H1 (cell line): Measurements from ENCODE around the gene TUBGCP6. TPM values are rescaled to one million over a fixed set of nuclear protein-coding genes. Genes with fewer than 3 reads are reported as not detected.

Source experiments
- CTCF ChIA-PET: fragments of 300-600 bp; sonication (Branson Sonifier 250); formaldehyde crosslinking; loops from one replicate; lab custom pipeline; 2021; ENCODE audit not compliant: partially characterized antibody; lab: Charles Lee
- POLR2A ChIA-PET: fragments of 300-600 bp; sonication (Branson Sonifier 250); formaldehyde crosslinking; loops from one replicate; lab custom pipeline; 2021; ENCODE audit warnings: inconsistent platforms; ENCODE audit not compliant: partially characterized antibody; lab: Charles Lee
- DNase-seq, 2 experiments: peaks; one replicate each; pipeline versions ENCODE4 v3.0.0 to v3.0.0-alpha.2; 2010 to 2022; ENCODE audit warnings: low spot score in 2 of 2, low read depth in 1 of 2, mixed read lengths in 1 of 2
- FAIRE-seq: peaks from 2 replicates; lab custom pipeline; 2011; peaks lifted over from hg19 to GRCh38; lab: Jason Lieb, UNC
- H2AFZ ChIP-seq: 2 replicates; pipeline ENCODE4 v1.8.1; 2012; ENCODE audit warnings: low read length, inconsistent platforms
- H2AK5ac ChIP-seq: 2 replicates; pipeline ENCODE4 v1.6.1; 2013; ENCODE audit warnings: low read depth, low read length
- H2BK120ac ChIP-seq: replicated peaks from 2 replicates; pipeline ENCODE3; 2013; ENCODE audit warnings: low read depth, low read length, inconsistent platforms
- H2BK12ac ChIP-seq: 2 replicates; pipeline ENCODE4 v1.6.1; 2013; ENCODE audit warnings: low read depth, low read length
- H2BK15ac ChIP-seq: 2 replicates; pipeline ENCODE4 v1.6.1; 2013; ENCODE audit warnings: low read length
- H2BK20ac ChIP-seq: 2 replicates; pipeline ENCODE4 v1.6.1; 2013; ENCODE audit warnings: low read length
- H2BK5ac ChIP-seq: 2 replicates; pipeline ENCODE4 v1.6.1; 2013; ENCODE audit warnings: low read depth, low read length
- H3K14ac ChIP-seq: 2 replicates; pipeline ENCODE4 v1.6.1; 2013; ENCODE audit warnings: inconsistent platforms; ENCODE audit not compliant: insufficient read length
- H3K18ac ChIP-seq: 2 replicates; pipeline ENCODE4 v1.6.1; 2013; ENCODE audit warnings: low read length; ENCODE audit errors: extremely low read depth
- H3K23ac ChIP-seq: 2 replicates; pipeline ENCODE4 v1.6.1; 2013; ENCODE audit warnings: inconsistent platforms; ENCODE audit not compliant: insufficient read length
- H3K23me2 ChIP-seq: 2 replicates; pipeline ENCODE4 v1.6.1; 2013; ENCODE audit warnings: low read depth, low read length
- H3K27ac ChIP-seq: 2 replicates; pipeline ENCODE4 v1.6.1; 2011; ENCODE audit warnings: low read depth, low read length, inconsistent platforms
- H3K27me3 ChIP-seq, 4 experiments: replicated peaks in 1 of 4; 1 replicate in 1 of 4; 2 replicates in 3 of 4; pipeline versions ENCODE4 v1.6.1 to v1.8.1; 2011 to 2013; ENCODE audit warnings: low read length in 3 of 4, mild to moderate bottlenecking in 3 of 4, inconsistent platforms in 2 of 4, mixed read lengths in 2 of 4, moderate library complexity in 1 of 4; ENCODE audit not compliant: control insufficient read depth in 3 of 4, insufficient read depth in 3 of 4; ENCODE audit errors: extremely low read depth in 1 of 4
- H3K36me3 ChIP-seq, 4 experiments: 2 replicates each; pipeline versions ENCODE4 v1.6.1 to v1.8.1; 2011 to 2013; ENCODE audit warnings: mild to moderate bottlenecking in 4 of 4, low read length in 3 of 4, moderate library complexity in 2 of 4, control low read depth in 1 of 4, inconsistent platforms in 1 of 4; ENCODE audit not compliant: insufficient read depth in 4 of 4, control insufficient read depth in 2 of 4
- H3K4ac ChIP-seq: replicated peaks from 2 replicates; pipeline ENCODE3; 2013; ENCODE audit warnings: low read length, low read depth, mixed read lengths, inconsistent platforms; ENCODE audit not compliant: insufficient read length
- H3K4me1 ChIP-seq, 4 experiments: replicated peaks in 1 of 4; 1 replicate in 1 of 4; 2 replicates in 3 of 4; pipeline versions ENCODE4 v1.6.1 to v1.8.1; 2011 to 2013; ENCODE audit warnings: low read length in 3 of 4, inconsistent platforms in 2 of 4, mixed read lengths in 1 of 4; ENCODE audit not compliant: insufficient read depth in 4 of 4, control insufficient read depth in 3 of 4
- H3K4me2 ChIP-seq, 2 experiments: 2 replicates each; pipeline versions ENCODE4 v1.6.1 to v1.8.1; 2011 to 2013; ENCODE audit warnings: low read depth in 2 of 2, low read length in 2 of 2, control low read depth in 1 of 2, inconsistent platforms in 1 of 2, mild to moderate bottlenecking in 1 of 2; ENCODE audit not compliant: insufficient read depth in 1 of 2
- H3K4me3 ChIP-seq, 4 experiments: fragments of 200-600, 300-600 bp in 1 of 4; sonication (generic), shearing (Covaris generic), sonication (Bioruptor Twin) in 1 of 4; 2 replicates each; pipeline versions ENCODE4 v1.5.1 to v1.8.1; 2011 to 2016; ENCODE audit warnings: low read length in 4 of 4, low read depth in 3 of 4, control low read depth in 2 of 4, inconsistent platforms in 2 of 4, mild to moderate bottlenecking in 2 of 4, mixed read lengths in 1 of 4, moderate library complexity in 1 of 4; ENCODE audit not compliant: insufficient read depth in 2 of 4; ENCODE audit errors: extremely low read depth in 1 of 4
- H3K56ac ChIP-seq: replicated peaks from 2 replicates; pipeline ENCODE3; 2013; ENCODE audit warnings: low read depth, mild to moderate bottlenecking, mixed read lengths, low read length, inconsistent platforms; ENCODE audit not compliant: insufficient read length
- H3K79me1 ChIP-seq: 2 replicates; pipeline ENCODE4 v1.6.1; 2013; ENCODE audit warnings: low read depth, low read length, control low read depth
- H3K79me2 ChIP-seq, 2 experiments: 2 replicates each; pipeline versions ENCODE4 v1.6.1 to v1.8.1; 2012 to 2013; ENCODE audit warnings: low read length in 2 of 2, mild to moderate bottlenecking in 2 of 2, inconsistent platforms in 1 of 2; ENCODE audit not compliant: insufficient read depth in 2 of 2, control insufficient read depth in 1 of 2
- H3K9ac ChIP-seq, 4 experiments: replicated peaks in 1 of 4; 1 replicate in 1 of 4; 2 replicates in 3 of 4; pipeline versions ENCODE4 v1.6.1 to v1.8.1; 2011 to 2013; ENCODE audit warnings: low read depth in 3 of 4, low read length in 3 of 4, control low read depth in 2 of 4, mild to moderate bottlenecking in 2 of 4, moderate library complexity in 2 of 4, inconsistent platforms in 1 of 4; ENCODE audit errors: extremely low read depth in 1 of 4
- H3K9me3 ChIP-seq, 2 experiments: 2 replicates each; pipeline versions ENCODE4 v1.6.1 to v1.8.1; 2012 to 2013; ENCODE audit warnings: mild to moderate bottlenecking in 2 of 2, moderate library complexity in 2 of 2, control low read depth in 1 of 2, inconsistent platforms in 1 of 2, low read depth in 1 of 2, low read length in 1 of 2, mixed read lengths in 1 of 2; ENCODE audit not compliant: insufficient read depth in 2 of 2
- H4K20me1 ChIP-seq, 2 experiments: replicated peaks in 1 of 2; 2 replicates each; pipeline versions ENCODE3 to v1.8.1; 2011 to 2013; ENCODE audit warnings: inconsistent platforms in 2 of 2, low read length in 2 of 2, mild to moderate bottlenecking in 1 of 2; ENCODE audit not compliant: insufficient read depth in 2 of 2, control insufficient read depth in 1 of 2
- H4K5ac ChIP-seq: 2 replicates; pipeline ENCODE4 v1.6.1; 2013; ENCODE audit warnings: low read length, low read depth, mixed read lengths, inconsistent platforms; ENCODE audit not compliant: insufficient read length
- H4K8ac ChIP-seq: 2 replicates; pipeline ENCODE4 v1.8.0; 2013; ENCODE audit warnings: mild to moderate bottlenecking, moderate library complexity, low read length, inconsistent platforms; ENCODE audit not compliant: insufficient read depth; ENCODE audit errors: extremely low read depth
- H4K91ac ChIP-seq: replicated peaks from 2 replicates; pipeline ENCODE3; 2013; ENCODE audit warnings: low read length, mixed read lengths, inconsistent platforms; ENCODE audit not compliant: insufficient read length
- CEBPB ChIP-seq: IDR thresholded peaks from 2 replicates; pipeline ENCODE4 v1.6.1; 2012; ENCODE audit warnings: low read depth, low read length
- EZH2 ChIP-seq: fragments of 200-600 bp; sonication (generic); IDR thresholded peaks from 2 replicates; pipeline ENCODE4 v1.7.1; 2012; ENCODE audit warnings: low read depth, mild to moderate bottlenecking, moderate library complexity, low read length, inconsistent platforms; ENCODE audit not compliant: severe bottlenecking
- GABPA ChIP-seq: IDR thresholded peaks from 2 replicates; pipeline ENCODE4 v1.6.1; 2011; ENCODE audit warnings: mild to moderate bottlenecking, low read length, moderate library complexity, borderline replicate concordance; ENCODE audit not compliant: insufficient read depth
- JUN ChIP-seq: IDR thresholded peaks from 2 replicates; pipeline ENCODE4 v1.6.1; 2011; ENCODE audit warnings: low read depth, mild to moderate bottlenecking, improper control_type of control experiment, low read length
- MAFK ChIP-seq: IDR thresholded peaks from 2 replicates; pipeline ENCODE4 v1.6.1; 2012; ENCODE audit warnings: low read depth, mild to moderate bottlenecking, improper control_type of control experiment, low read length
- NRF1 ChIP-seq: IDR thresholded peaks from 2 replicates; pipeline ENCODE4 v1.6.1; 2011; ENCODE audit warnings: mild to moderate bottlenecking, low read depth, low read length, improper control_type of control experiment
- POLR2AphosphoS5 ChIP-seq: IDR thresholded peaks from 2 replicates; pipeline ENCODE4 v1.6.1; 2011; ENCODE audit warnings: low read depth, low read length
- RBBP5 ChIP-seq: IDR thresholded peaks from 2 replicates; pipeline ENCODE4 v1.7.1; 2012; ENCODE audit warnings: low read depth, mild to moderate bottlenecking, inconsistent platforms, low read length, moderate library complexity, borderline replicate concordance
- WGBS, 2 experiments: shearing (Covaris generic) in 1 of 2; methylation state at CpG; one replicate each; pipeline versions ENCODE4 v1.1.6 to v1.1.7; 2013 to 2015; ENCODE audit warnings: low lambda C conversion rate in 2 of 2, mixed read lengths in 2 of 2, inconsistent platforms in 1 of 2, low coverage in 1 of 2, missing lambda C conversion rate in 1 of 2; ENCODE audit not compliant: insufficient replicate concordance in 2 of 2, insufficient coverage in 1 of 2, insufficient read length in 1 of 2; ENCODE audit errors: extremely low coverage in 1 of 2, missing lambda C conversion rate in 1 of 2; 5-methylcytosine and 5-hydroxymethylcytosine counted together
- polyA plus RNA-seq, 7 experiments: library from polyadenylated mRNA; depleted of rRNA in 3 of 7; stranded (reverse) in 5 of 7; unstranded in 2 of 7; fragments of >200 nt in 5 of 7; fragments of 200-250 nt in 2 of 7; gene quantifications; 1 replicate in 5 of 7; 2 replicates in 1 of 7; 4 replicates in 1 of 7; pipeline versions ENCODE4 v1.2.1 to v1.2.3, GENCODE V29; 2011 to 2013; ENCODE audit warnings: missing spikeins in 2 of 7, mixed read lengths in 2 of 7
- total RNA-seq: library from RNA; stranded (reverse); fragmentation: NEBNext Ultra II Directional; extraction: Animal tissue kit (Norgen Biotek cat#: 25700); gene quantifications from 2 replicates; pipeline ENCODE4 v1.2.1, GENCODE V29; 2021
- TF ChIP-seq, protein P1 (sequence below): IDR thresholded peaks from 2 replicates; pipeline ENCODE4 v1.6.1; 2011; ENCODE audit warnings: low read depth, mild to moderate bottlenecking, low read length; ENCODE audit not compliant: insufficient read depth

The TUBGCP6 gene
- total and polyA plus RNA-seq, 2 of the 8 experiments (the other 6 are each of a cell fraction or from before 2014, with no cell fraction given): 24.2 to 24.7 TPM

DNA sequence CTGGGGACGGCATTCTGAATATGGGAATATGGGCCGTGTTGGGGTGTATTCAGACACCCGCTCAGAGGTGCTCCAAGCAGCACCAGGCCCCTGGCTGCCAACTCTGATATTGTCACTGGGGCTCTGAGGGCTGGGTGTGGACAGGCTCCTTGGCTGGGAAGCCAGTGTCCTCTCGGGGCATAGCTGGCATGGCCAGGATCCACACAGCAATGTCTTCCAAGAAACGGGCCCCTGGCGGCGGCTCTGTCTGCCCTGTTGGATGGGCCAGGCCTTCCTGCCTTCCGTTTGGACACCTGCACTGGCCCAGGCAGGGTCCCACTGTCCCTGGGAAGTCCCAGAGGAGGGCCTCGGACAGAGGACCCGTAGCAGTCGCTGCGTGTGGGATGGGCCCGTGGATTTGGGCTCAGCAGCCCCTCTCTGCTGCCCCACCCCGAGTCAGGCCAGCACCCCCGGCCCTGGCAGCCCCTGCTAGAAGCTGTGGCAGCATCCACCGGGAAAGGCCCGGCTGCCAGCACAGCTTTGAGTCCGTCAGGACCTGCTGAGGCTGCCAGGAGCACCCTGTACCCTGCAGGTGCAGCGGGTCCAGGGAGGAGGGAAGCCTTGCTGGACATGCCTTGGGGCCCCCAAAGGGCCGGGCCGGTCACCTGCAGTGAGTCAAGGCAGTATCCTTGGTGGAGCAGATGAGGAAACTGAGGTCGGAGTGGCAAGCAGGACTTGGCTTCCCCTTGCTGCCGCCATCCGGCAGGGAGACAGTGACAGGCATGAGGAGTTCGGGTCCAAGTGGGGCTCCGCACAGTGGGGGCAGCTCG is 70.2 kb downstream of the TUBGCP6 start:
- Histone ChIP-seq H4K8ac (no peak overlapping the region), H3K18ac (no peak overlapping the region), H2AK5ac (no peak overlapping the region), H2BK20ac (no peak overlapping the region), H2BK5ac (no peak overlapping the region), H3K36me3 (no peaks in the 10 kb centered on the region), H4K5ac (no peak overlapping the region), H3K4me1 (peaks cover 0 to 10% (median 2%) of the 10 kb centered on the region in 4 experiments; a peak in 3 of 7 replicates), H3K27me3 (peaks cover 0 to 17% (median 7%) of the 10 kb centered on the region in 4 experiments; a peak in 5 of 7 replicates), H4K20me1 (peaks cover 0 to 4% of the 10 kb centered on the region in 2 experiments), H3K79me2 (no peaks in the 10 kb centered on the region), H4K91ac (no peak overlapping the region), H3K4me2 (no peak overlapping the region), H3K4ac (no peak overlapping the region), H3K9ac (no peak overlapping the region), H3K4me3 (no peak overlapping the region), H3K23me2 (peaks cover 5% of the 10 kb centered on the region; the same call in 1 of the 2 replicates), H2BK120ac (no peak overlapping the region), H3K27ac (no peak overlapping the region), H3K79me1 (no peaks in the 10 kb centered on the region; the same call in 1 of the 2 replicates), H2BK12ac (no peak overlapping the region), H3K56ac (no peak overlapping the region), H2AFZ (no peak overlapping the region), H3K14ac (no peak overlapping the region), H3K23ac (no peak overlapping the region), H3K9me3 (no peaks in the 10 kb centered on the region), H2BK15ac (no peak overlapping the region)
- 83% methylated on average over 23 of the region's 27 CpGs; no CpG with 5 or more reads in 1 of the 2 experiments for WGBS, 2 experiments
- ChIA-PET POLR2A (no interaction called here), CTCF (interaction anchor here (1.4 kb wide), 1 partner anchor 32 kb away, joined by 6 read pairs; no protein-coding TSS in a partner anchor)
- no peak for FAIRE-seq
- DNase-seq: no peak
- no peak for TF ChIP-seq MAFK
- TF ChIP-seq POLR2AphosphoS5: no peak
- TF ChIP-seq GABPA: no peak
- no peak for TF ChIP-seq EZH2
- TF ChIP-seq JUN: no peak
- TF ChIP-seq NRF1: no peak
- TF ChIP-seq CEBPB: no peak
- TF ChIP-seq, protein P1, sequence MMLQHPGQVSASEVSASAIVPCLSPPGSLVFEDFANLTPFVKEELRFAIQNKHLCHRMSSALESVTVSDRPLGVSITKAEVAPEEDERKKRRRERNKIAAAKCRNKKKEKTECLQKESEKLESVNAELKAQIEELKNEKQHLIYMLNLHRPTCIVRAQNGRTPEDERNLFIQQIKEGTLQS: no peak
- no peak for TF ChIP-seq RBBP5
